Erythroblast (primary cell): Measurements from ENCODE around the gene SH2D1A.

Experiments used
- GATA1 ChIP-seq: IDR thresholded peaks from 2 replicates; pipeline ENCODE4 v1.6.1; 2011; ENCODE audit warnings: low read depth, mild to moderate bottlenecking, control low read depth, low read length, moderate library complexity
- POLR2A ChIP-seq: IDR thresholded peaks from 2 replicates; pipeline ENCODE4 v1.6.1; 2011; ENCODE audit warnings: mild to moderate bottlenecking, low read length

DNA sequence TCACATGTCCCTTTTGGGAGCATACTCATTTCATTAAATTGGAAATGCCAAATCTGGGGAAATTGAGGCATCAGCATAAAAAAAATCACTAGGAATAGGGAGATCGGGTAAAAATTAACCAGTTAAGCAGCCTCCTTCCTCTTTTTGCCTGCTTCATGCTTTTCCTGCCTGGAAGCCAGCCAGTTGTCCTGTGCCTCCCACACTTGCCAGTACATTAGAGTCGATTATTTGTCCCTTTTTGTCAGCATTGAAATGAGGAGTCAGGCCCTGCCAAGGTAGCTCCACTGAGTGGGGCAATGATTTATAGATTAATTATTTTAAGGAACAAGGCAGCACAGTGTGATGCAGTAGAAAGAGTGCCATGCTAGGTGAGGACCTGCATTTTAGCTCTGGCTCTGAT lies 55.3 kb downstream of the SH2D1A start:
- TF ChIP-seq POLR2A: no peak
- no peak for TF ChIP-seq GATA1
